HUES64 (cell line): ENCODE data around the gene TMEM218.

Experiments
- H3K27ac ChIP-seq: 2 replicates; pipeline ENCODE4 v1.7.0; 2013; ENCODE audit warnings: low read depth, low read length, inconsistent platforms
- H3K27me3 ChIP-seq: 2 replicates; pipeline ENCODE4 v1.6.1; 2013; ENCODE audit warnings: mild to moderate bottlenecking, low read length; ENCODE audit not compliant: insufficient read depth
- H3K36me3 ChIP-seq: 2 replicates; pipeline ENCODE4 v1.6.1; 2013; ENCODE audit warnings: mild to moderate bottlenecking, low read length; ENCODE audit not compliant: insufficient read depth
- H3K4me1 ChIP-seq: 2 replicates; pipeline ENCODE4 v1.6.1; 2013; ENCODE audit warnings: mild to moderate bottlenecking, low read length, moderate library complexity; ENCODE audit not compliant: insufficient read depth
- H3K4me3 ChIP-seq: 2 replicates; pipeline ENCODE4 v1.5.1; 2013; ENCODE audit warnings: mild to moderate bottlenecking, low read length, moderate library complexity
- H3K9ac ChIP-seq: 2 replicates; pipeline ENCODE4 v1.6.1; 2013; ENCODE audit warnings: mild to moderate bottlenecking, low read depth, low read length
- H3K9me3 ChIP-seq: 2 replicates; pipeline ENCODE4 v1.6.1; 2013; ENCODE audit warnings: low read depth, low read length; ENCODE audit not compliant: insufficient read depth
- whole genome bisulfite sequencing: fragments of 150-250, 120-280 bp; methylation state at CpG from one replicate; pipeline ENCODE4 v1.1.7; 2013; ENCODE audit warnings: missing lambda C conversion rate; 5-methylcytosine and 5-hydroxymethylcytosine counted together

TMEM218 gene

GRCh38 chr11:125081098-125081798, 30.2 kb downstream of the TMEM218 start:
- WGBS = 69% methylated on average over 14 of the region's 14 CpGs
- Histone ChIP-seq H3K9ac (no peak overlapping the region), H3K4me3 (no peak overlapping the region), H3K4me1 (no peaks in the 10 kb centered on the region; the same call in 1 of the 2 replicates), H3K36me3 (no peaks in the 10 kb centered on the region), H3K27ac (no peak overlapping the region), H3K27me3 (no peaks in the 10 kb centered on the region), H3K9me3 (no peaks in the 10 kb centered on the region)

- no peak overlapping the region for H3K9ac ChIP-seq
- no peaks in the 10 kb centered on the region; the same call in 1 of the 2 replicates for H3K4me1 ChIP-seq
- 94% methylated on average over 11 of the region's 12 CpGs for WGBS
- H3K4me3 ChIP-seq = no peak overlapping the region
- H3K27me3 ChIP-seq = no peaks in the 10 kb centered on the region
- H3K36me3 ChIP-seq = no peaks in the 10 kb centered on the region
- H3K27ac ChIP-seq = no peak overlapping the region
- no peaks in the 10 kb centered on the region for H3K9me3 ChIP-seq
Observed at GRCh38 chr11:125080531-125080911, 30.9 kb downstream of the TMEM218 start.

GRCh38 chr11:125079878-125080530, 31.4 kb downstream of the TMEM218 start:
- Histone ChIP-seq H3K9me3 (no peaks in the 10 kb centered on the region), H3K27me3 (no peaks in the 10 kb centered on the region), H3K9ac (no peak overlapping the region), H3K27ac (no peak overlapping the region), H3K4me1 (no peaks in the 10 kb centered on the region; the same call in 1 of the 2 replicates), H3K36me3 (no peaks in the 10 kb centered on the region), H3K4me3 (no peak overlapping the region)
- 94% methylated on average over 12 of the region's 12 CpGs for WGBS

GRCh38 chr11:125079151-125079877, 32.1 kb downstream of the TMEM218 start:
- H3K4me3 ChIP-seq = no peak overlapping the region
- no peaks in the 10 kb centered on the region; the same call in 1 of the 2 replicates for H3K4me1 ChIP-seq
- H3K9me3 ChIP-seq = no peaks in the 10 kb centered on the region
- H3K27ac ChIP-seq = no peak overlapping the region
- WGBS = 88% methylated on average over 18 of the region's 18 CpGs
- H3K36me3 ChIP-seq = no peaks in the 10 kb centered on the region
- H3K9ac ChIP-seq = no peak overlapping the region
- no peaks in the 10 kb centered on the region for H3K27me3 ChIP-seq

GRCh38 chr11:125078516-125079140, 32.8 kb downstream of the TMEM218 start:
- H3K4me1 ChIP-seq = no peaks in the 10 kb centered on the region; the same call in 1 of the 2 replicates
- WGBS = 95% methylated on average over 14 of the region's 14 CpGs
- no peak overlapping the region for H3K4me3 ChIP-seq
- H3K27me3 ChIP-seq = no peaks in the 10 kb centered on the region
- no peak overlapping the region for H3K9ac ChIP-seq
- H3K36me3 ChIP-seq = no peaks in the 10 kb centered on the region
- no peak overlapping the region for H3K27ac ChIP-seq
- H3K9me3 ChIP-seq = no peaks in the 10 kb centered on the region

- Histone ChIP-seq H3K36me3 (no peaks in the 10 kb centered on the region), H3K27me3 (no peaks in the 10 kb centered on the region), H3K4me1 (no peaks in the 10 kb centered on the region; the same call in 1 of the 2 replicates), H3K9me3 (no peaks in the 10 kb centered on the region), H3K4me3 (no peak overlapping the region), H3K9ac (no peak overlapping the region), H3K27ac (no peak overlapping the region)
- WGBS = 88% methylated on average over 11 of the region's 11 CpGs
Observed at GRCh38 chr11:125078016-125078415, 33.4 kb downstream of the TMEM218 start.

- 89% methylated on average over 14 of the region's 14 CpGs for WGBS
- H3K4me1 ChIP-seq = no peaks in the 10 kb centered on the region; the same call in 1 of the 2 replicates
- no peaks in the 10 kb centered on the region for H3K36me3 ChIP-seq
- no peaks in the 10 kb centered on the region for H3K9me3 ChIP-seq
- H3K27me3 ChIP-seq = no peaks in the 10 kb centered on the region
- no peak overlapping the region for H3K27ac ChIP-seq
- no peak overlapping the region for H3K4me3 ChIP-seq
- H3K9ac ChIP-seq = no peak overlapping the region
Observed at GRCh38 chr11:125076378-125076945, 35.0 kb downstream of the TMEM218 start.

- Histone ChIP-seq H3K9ac (no peak overlapping the region), H3K36me3 (no peaks in the 10 kb centered on the region), H3K27me3 (no peaks in the 10 kb centered on the region), H3K4me1 (peaks cover 4% of the 10 kb centered on the region), H3K4me3 (no peak overlapping the region), H3K27ac (no peak overlapping the region), H3K9me3 (no peaks in the 10 kb centered on the region)
- 85% methylated on average over 11 of the region's 11 CpGs for WGBS
Observed at GRCh38 chr11:125075900-125076317, 35.5 kb downstream of the TMEM218 start.

- Histone ChIP-seq H3K4me3 (no peak overlapping the region), H3K9ac (no peak overlapping the region), H3K9me3 (no peaks in the 10 kb centered on the region), H3K27me3 (no peaks in the 10 kb centered on the region), H3K36me3 (no peaks in the 10 kb centered on the region), H3K4me1 (peaks cover 11% of the 10 kb centered on the region; the same call in 1 of the 2 replicates), H3K27ac (no peak overlapping the region)
- 90% methylated on average over 7 of the region's 7 CpGs for WGBS
Observed at GRCh38 chr11:125075242-125075625, 36.2 kb downstream of the TMEM218 start.

- Histone ChIP-seq H3K9ac (no peak overlapping the region), H3K27me3 (no peaks in the 10 kb centered on the region), H3K27ac (no peak overlapping the region), H3K4me3 (no peak overlapping the region), H3K4me1 (peaks cover 12% of the 10 kb centered on the region; the same call in 1 of the 2 replicates), H3K36me3 (no peaks in the 10 kb centered on the region), H3K9me3 (no peaks in the 10 kb centered on the region)
- 82% methylated on average over 11 of the region's 11 CpGs for WGBS
Observed at GRCh38 chr11:125074511-125075241, 36.8 kb downstream of the TMEM218 start.
